ENCODE measurements around the gene MBD6.

Gene MBD6, protein sequence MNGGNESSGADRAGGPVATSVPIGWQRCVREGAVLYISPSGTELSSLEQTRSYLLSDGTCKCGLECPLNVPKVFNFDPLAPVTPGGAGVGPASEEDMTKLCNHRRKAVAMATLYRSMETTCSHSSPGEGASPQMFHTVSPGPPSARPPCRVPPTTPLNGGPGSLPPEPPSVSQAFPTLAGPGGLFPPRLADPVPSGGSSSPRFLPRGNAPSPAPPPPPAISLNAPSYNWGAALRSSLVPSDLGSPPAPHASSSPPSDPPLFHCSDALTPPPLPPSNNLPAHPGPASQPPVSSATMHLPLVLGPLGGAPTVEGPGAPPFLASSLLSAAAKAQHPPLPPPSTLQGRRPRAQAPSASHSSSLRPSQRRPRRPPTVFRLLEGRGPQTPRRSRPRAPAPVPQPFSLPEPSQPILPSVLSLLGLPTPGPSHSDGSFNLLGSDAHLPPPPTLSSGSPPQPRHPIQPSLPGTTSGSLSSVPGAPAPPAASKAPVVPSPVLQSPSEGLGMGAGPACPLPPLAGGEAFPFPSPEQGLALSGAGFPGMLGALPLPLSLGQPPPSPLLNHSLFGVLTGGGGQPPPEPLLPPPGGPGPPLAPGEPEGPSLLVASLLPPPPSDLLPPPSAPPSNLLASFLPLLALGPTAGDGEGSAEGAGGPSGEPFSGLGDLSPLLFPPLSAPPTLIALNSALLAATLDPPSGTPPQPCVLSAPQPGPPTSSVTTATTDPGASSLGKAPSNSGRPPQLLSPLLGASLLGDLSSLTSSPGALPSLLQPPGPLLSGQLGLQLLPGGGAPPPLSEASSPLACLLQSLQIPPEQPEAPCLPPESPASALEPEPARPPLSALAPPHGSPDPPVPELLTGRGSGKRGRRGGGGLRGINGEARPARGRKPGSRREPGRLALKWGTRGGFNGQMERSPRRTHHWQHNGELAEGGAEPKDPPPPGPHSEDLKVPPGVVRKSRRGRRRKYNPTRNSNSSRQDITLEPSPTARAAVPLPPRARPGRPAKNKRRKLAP

DNA sequence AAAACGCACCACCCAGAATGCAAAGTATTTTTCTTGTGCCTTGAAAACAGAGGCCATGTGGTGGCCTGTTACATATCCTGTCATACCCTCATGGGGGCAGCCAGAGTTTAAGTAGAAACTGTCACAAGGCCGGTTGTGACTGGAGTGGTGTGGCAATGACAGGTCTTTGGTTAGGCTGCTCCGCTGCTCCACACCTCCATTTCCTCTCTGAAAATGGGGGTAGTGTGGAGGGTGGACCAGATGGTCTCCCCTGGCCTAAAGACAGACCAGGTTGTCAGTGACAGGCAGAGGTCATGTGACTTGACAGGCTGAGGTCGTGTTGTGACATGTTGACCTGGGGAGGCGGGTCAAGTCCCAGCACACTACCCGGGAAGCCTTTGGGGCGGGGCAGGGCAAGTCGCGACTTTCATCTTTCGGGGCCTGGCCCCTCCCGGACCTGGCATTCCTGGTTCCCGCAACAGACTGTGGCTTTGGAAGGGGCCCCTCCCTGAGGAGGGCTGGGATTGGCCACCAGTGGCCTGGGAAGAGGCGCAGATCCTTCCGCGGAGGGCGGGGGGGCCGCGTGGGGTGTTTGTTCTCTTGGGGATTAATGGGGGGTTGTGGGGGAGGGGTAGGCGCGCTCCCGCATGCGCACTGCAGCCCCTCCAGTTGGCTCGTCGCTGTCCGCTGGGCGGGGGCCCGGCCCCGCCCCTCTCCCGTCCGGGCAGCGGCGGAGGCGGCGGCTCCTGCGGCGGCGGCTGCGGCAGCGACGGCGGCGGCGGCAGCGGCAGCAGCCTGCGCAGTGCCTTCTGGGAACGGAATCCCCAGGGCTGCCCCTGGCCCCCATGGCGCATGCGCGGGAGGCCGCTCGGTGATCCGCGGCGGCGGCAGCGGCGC lies at the start of gene MBD6:
TSS of gene MBD6 (plus strand) at position 814 of the 876 bp plus-strand sequence. CDS start 1,480 bp downstream, outside the sequence.
- no peaks in the 10 kb centered on the region for H3K9me3 Mint-ChIP-seq
- peaks cover 47% of the 10 kb centered on the region for H3K36me3 Mint-ChIP-seq
- no peaks in the 10 kb centered on the region for H3K27me3 Mint-ChIP-seq
- H3K4me1 Mint-ChIP-seq, result peaks cover 82% of the 10 kb centered on the region
- H3K4me3 Mint-ChIP-seq, result peak within 1 kb of the TSS; percentile 97
- H3K27ac Mint-ChIP-seq, result peak within 1 kb of the TSS; percentile 99
- ATAC-seq, result peak; percentile 65

- no peaks in the 10 kb centered on the region for H3K9me3 Mint-ChIP-seq
- H3K4me1 Mint-ChIP-seq, result peaks cover 45% of the 10 kb centered on the region
- no peaks in the 10 kb centered on the region for H3K27me3 Mint-ChIP-seq
- H3K4me3 Mint-ChIP-seq, result no peak overlapping the region
- H3K36me3 Mint-ChIP-seq, result peaks cover 55% of the 10 kb centered on the region
- peak overlapping the region; percentile 14 for H3K27ac Mint-ChIP-seq
- no peak for ATAC-seq
Observed at GRCh38 chr12:57473392-57473791, 49.2 kb upstream of the MBD6 start.

- Mint-ChIP-seq H3K4me3 (no peak overlapping the region), H3K27ac (peak overlapping the region; percentile 14), H3K27me3 (no peaks in the 10 kb centered on the region), H3K36me3 (peaks cover 52% of the 10 kb centered on the region), H3K9me3 (no peaks in the 10 kb centered on the region), H3K4me1 (peaks cover 48% of the 10 kb centered on the region)
- no peak for ATAC-seq
Observed at GRCh38 chr12:57473886-57474285, 48.7 kb upstream of the MBD6 start.

GRCh38 chr12:57474430-57474829 lies 48.2 kb upstream of the MBD6 start:
- Mint-ChIP-seq H3K36me3 (peaks cover 46% of the 10 kb centered on the region), H3K27ac (peak overlapping the region; percentile 14), H3K4me3 (peak overlapping the region; percentile 24), H3K4me1 (peaks cover 53% of the 10 kb centered on the region), H3K9me3 (no peaks in the 10 kb centered on the region), H3K27me3 (no peaks in the 10 kb centered on the region)
- no peak for ATAC-seq

- Mint-ChIP-seq H3K4me3 (peak overlapping the region; percentile 10), H3K36me3 (peaks cover 46% of the 10 kb centered on the region), H3K9me3 (no peaks in the 10 kb centered on the region), H3K27ac (peak overlapping the region; percentile 14), H3K4me1 (peaks cover 58% of the 10 kb centered on the region), H3K27me3 (no peaks in the 10 kb centered on the region)
- no peak for ATAC-seq
Observed at GRCh38 chr12:57474862-57475261, 47.8 kb upstream of the MBD6 start.

DNA sequence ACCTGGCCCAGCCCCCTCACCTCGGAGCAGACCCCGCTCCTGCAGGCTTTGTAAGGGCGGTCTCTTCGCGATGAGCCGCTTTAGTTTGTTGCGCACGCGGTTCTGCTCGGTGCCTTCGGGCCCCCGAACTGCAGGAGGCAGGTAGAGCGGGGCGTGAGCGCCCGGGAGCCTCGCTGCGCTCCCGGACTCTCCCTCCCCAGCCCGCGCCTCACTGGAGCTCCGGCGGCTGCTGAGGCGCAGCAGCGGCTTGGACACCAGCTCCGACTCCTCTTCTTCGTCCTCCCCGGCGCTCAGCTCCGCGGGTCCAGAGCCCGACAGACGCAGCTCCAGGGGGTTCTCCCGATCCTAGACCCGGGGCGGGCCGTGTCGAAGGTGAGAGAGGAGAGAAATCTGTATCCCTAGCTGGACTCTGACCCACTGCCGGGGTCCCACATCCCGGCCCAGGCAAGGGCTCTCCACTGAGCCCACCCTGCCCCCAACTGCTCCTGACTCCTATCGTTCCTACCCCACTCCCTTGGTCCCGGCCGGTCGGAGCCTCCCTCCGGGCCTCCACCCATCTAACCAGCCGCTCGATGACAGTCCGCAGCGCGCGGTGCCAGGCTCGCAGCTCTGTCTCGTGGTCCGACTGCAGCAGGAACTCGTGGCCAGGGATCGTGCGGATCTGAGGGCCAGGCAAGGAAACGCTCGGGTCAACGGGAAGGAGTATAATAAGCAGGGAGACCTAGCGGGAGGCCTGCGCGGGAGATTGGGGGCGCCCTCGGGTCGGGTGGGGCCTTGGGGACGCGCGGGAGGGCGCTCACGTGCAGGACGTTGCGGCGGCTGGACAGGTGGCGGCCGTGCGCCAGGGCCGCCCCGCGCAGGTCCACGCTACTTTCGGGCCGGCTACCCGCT lies 47.1 kb upstream of the MBD6 start:
- peaks cover 46% of the 10 kb centered on the region for H3K36me3 Mint-ChIP-seq
- ATAC-seq, result no peak
- H3K4me1 Mint-ChIP-seq, result peaks cover 64% of the 10 kb centered on the region
- H3K27me3 Mint-ChIP-seq, result no peaks in the 10 kb centered on the region
- no peaks in the 10 kb centered on the region for H3K9me3 Mint-ChIP-seq
- H3K4me3 Mint-ChIP-seq, result peak overlapping the region; percentile 93
- H3K27ac Mint-ChIP-seq, result peak overlapping the region; percentile 98

DNA sequence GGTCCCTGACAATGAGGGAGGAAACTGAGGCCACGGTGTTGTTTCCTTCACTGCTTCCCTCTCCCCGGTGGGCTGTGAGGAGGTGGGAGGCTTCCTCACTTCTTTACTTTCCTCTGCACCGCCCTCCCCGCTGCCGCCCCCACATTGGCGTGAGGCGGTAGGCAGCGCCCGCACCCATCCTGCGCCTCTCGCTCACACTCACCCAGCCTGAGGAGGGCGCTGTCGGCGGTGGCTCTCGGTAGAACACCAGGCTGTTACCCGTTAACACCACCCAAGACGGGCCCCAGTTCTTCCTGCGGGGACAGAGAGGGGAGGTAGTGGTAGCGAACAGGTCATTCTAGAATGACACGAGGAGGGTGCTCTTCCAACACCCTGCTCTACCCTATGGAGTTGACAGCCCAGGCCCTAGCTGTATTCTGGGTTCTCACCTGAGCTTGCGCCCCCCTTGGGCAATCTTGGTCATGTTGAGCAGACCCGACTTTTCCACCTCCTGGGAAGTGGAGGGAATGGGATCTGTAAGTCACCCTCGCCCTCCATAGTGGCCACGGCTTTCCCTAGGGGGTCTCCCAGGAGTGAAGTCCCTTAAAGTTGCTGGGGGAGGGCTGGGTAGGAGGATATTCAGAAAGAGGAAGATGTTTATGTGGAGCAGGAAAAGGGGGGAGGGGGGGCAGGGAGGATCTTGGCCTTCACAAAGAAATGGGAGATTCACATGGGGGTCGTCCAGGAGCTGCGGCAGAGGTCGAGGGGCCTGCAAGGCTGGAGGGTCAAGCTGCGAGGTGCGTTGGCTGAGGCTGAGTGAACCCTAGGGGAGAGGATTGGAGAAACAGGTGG lies 46.2 kb upstream of the MBD6 start:
- ATAC-seq, result peak; percentile 44
- Mint-ChIP-seq H3K4me1 (peaks cover 73% of the 10 kb centered on the region), H3K9me3 (no peaks in the 10 kb centered on the region), H3K36me3 (peaks cover 41% of the 10 kb centered on the region), H3K4me3 (peak overlapping the region; percentile 93), H3K27me3 (no peaks in the 10 kb centered on the region), H3K27ac (peak overlapping the region; percentile 98)

GRCh38 chr12:57476993-57477709 lies 45.5 kb upstream of the MBD6 start:
- ATAC-seq, result peak; percentile 26
- Mint-ChIP-seq H3K27me3 (no peaks in the 10 kb centered on the region), H3K4me3 (peak overlapping the region; percentile 93), H3K36me3 (peaks cover 33% of the 10 kb centered on the region), H3K9me3 (no peaks in the 10 kb centered on the region), H3K27ac (peak overlapping the region; percentile 98), H3K4me1 (peaks cover 79% of the 10 kb centered on the region)

DNA sequence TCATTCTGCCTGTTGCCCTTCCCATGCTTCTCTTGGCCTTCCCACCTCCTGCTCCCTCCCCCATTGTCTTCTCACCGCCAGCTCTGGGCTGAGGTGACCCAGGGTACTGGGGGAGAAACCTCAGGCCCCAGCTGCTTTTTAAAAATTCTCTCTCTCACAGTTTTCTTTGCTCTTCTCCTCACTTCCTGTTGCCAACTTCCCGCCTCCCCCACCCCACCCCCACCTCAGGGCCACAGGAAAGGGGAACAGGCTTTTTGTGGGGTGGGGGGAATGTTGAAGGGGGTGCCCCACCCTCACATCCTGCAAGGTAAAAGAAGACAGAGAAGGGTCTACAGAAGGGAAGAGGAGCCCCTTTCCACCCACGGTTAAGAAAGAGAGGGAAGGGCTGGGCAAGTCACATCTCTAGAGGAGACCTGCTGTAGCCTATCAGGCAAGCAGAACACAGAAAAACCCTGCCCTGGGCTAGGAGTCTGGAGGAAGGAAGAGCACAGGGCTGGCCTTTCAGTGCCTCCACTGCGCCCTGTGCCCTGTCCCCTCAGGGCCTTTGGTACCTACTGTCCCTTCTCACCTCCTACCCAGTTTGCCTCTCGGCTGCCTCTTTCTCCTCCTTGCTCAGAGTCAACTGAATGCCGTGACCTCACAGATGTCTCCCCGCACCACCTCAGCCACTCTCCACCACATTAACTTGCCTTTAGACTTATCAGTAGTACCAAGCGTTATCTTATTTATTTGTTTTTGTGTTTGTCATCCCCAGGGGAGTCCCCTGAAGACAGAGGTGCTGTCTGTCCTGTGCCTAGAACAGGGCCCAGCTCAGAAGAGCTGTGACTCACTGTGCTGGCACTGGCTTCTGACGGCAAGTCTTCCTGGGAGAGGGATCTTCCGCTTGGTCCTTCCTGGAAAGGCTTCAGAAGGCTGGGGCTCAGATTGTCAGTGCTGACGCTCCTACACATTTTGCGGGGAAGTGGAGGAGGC lies 44.6 kb upstream of the MBD6 start:
- peaks cover 80% of the 10 kb centered on the region for H3K4me1 Mint-ChIP-seq
- ATAC-seq, result peak; percentile 72
- H3K9me3 Mint-ChIP-seq, result no peaks in the 10 kb centered on the region
- H3K4me3 Mint-ChIP-seq, result peak overlapping the region; percentile 93
- peak overlapping the region; percentile 98 for H3K27ac Mint-ChIP-seq
- peaks cover 26% of the 10 kb centered on the region for H3K36me3 Mint-ChIP-seq
- H3K27me3 Mint-ChIP-seq, result no peaks in the 10 kb centered on the region

DNA sequence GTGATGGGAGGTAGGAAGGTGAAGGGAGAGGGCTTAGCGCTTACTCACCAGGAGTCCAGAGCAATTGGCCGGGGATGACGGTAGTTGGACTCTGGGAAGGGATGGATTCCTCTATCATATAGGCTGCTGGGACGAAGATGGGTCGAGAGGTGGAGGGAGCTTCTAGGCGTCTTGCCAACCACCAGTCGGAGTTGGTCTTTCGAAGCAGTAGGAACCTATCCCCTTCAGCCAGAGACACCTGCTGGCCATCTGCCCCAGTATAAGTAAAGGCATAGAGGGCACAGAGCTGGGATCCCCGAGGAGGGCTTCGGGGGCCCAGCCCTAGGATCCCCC lies 43.6 kb upstream of the MBD6 start:
- peaks cover 17% of the 10 kb centered on the region for H3K36me3 Mint-ChIP-seq
- ATAC-seq, result no peak
- no peaks in the 10 kb centered on the region for H3K27me3 Mint-ChIP-seq
- H3K27ac Mint-ChIP-seq, result peak overlapping the region; percentile 98
- no peaks in the 10 kb centered on the region for H3K9me3 Mint-ChIP-seq
- H3K4me1 Mint-ChIP-seq, result peaks cover 79% of the 10 kb centered on the region
- H3K4me3 Mint-ChIP-seq, result peak overlapping the region; percentile 93

DNA sequence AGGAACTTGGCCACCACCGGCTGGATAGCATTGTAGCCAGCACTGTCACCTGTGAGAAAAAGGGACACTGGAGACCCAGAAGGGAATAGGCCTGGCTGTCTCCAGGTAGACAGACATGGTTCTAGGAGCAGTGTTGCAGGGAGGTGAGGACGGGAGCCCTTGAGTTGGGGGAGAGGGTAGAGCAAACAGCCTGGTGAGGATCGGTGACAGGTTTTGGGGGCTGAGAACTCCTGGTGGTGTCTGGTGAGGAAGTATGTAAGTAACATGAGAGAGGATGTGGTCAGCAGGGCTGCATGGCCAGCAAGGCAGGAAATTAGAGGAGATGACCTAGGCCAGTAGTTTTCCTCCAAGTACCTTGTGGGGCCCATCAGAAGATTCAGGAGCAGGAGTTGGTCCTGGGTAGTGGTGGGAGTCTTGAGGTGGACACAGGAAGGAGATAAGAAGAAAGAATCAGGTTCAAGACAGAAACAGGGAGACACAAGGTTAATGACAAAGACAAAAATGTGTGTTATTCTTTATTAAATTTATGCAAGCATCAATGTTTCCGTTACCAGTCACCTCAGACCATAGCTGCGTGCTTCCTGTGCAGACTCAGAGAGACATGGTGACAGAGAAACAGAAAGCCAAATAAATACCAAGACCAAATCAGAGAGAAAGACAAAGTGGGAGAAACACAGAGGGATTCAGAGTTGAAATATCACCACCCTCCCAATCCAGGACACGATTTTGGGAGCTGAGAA lies 43.1 kb upstream of the MBD6 start, which contains the start of gene ARHGAP9:
TSS of gene ARHGAP9 (minus strand) at position 491 of the 740 bp plus-strand sequence. CDS start at position 31, 460 bp downstream.
- H3K27me3 Mint-ChIP-seq, result no peaks in the 10 kb centered on the region
- ATAC-seq, result peak; percentile 79
- H3K36me3 Mint-ChIP-seq, result peaks cover 12% of the 10 kb centered on the region
- peak within 1 kb of the TSS; percentile 98 for H3K27ac Mint-ChIP-seq
- H3K4me3 Mint-ChIP-seq, result peak within 1 kb of the TSS; percentile 93
- peaks cover 73% of the 10 kb centered on the region for H3K4me1 Mint-ChIP-seq
- no peaks in the 10 kb centered on the region for H3K9me3 Mint-ChIP-seq
